Measurements from ENCODE around the gene SH3RF1. TPM values are rescaled to one million over a fixed set of nuclear protein-coding genes. Genes with fewer than 3 reads are reported as not detected.
"Not testable (repeated sequence)": the region's sequence is repeated elsewhere in the genome, so short reads cannot be mapped to it uniquely, and the experiment has no call there.

Gene SH3RF1
- total RNA-seq, 4 donors from 2014 or later, result 10.0 to 11.8 (median 10.9) TPM

- DNase-seq (ENCODE audit: extremely low spot score), result no peak
- Histone ChIP-seq H3K4me3 (no peak overlapping the region), H3K27ac (replicated peaks in 1 of 4) (no peak overlapping the region), H3K27me3 (no peaks in the 10 kb centered on the region), H3K36me3 (no peaks in the 10 kb centered on the region), H3K9me3 (no peaks in the 10 kb centered on the region), H3K4me1 (peaks cover 0 to 22% (median 16%) of the 10 kb centered on the region in 4 donors)
- intact Hi-C loops (cut with DNase I), result no loop called here
- TF ChIP-seq, protein P1, sequence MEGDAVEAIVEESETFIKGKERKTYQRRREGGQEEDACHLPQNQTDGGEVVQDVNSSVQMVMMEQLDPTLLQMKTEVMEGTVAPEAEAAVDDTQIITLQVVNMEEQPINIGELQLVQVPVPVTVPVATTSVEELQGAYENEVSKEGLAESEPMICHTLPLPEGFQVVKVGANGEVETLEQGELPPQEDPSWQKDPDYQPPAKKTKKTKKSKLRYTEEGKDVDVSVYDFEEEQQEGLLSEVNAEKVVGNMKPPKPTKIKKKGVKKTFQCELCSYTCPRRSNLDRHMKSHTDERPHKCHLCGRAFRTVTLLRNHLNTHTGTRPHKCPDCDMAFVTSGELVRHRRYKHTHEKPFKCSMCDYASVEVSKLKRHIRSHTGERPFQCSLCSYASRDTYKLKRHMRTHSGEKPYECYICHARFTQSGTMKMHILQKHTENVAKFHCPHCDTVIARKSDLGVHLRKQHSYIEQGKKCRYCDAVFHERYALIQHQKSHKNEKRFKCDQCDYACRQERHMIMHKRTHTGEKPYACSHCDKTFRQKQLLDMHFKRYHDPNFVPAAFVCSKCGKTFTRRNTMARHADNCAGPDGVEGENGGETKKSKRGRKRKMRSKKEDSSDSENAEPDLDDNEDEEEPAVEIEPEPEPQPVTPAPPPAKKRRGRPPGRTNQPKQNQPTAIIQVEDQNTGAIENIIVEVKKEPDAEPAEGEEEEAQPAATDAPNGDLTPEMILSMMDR (IDR thresholded peaks at IDR 0.05), result no peak
- no peak for TF ChIP-seq POLR2AphosphoS5 (IDR thresholded peaks at IDR 0.05)
- no peak for TF ChIP-seq EP300 (IDR thresholded peaks at IDR 0.05)
- TF ChIP-seq POLR2A (IDR thresholded peaks at IDR 0.05; ENCODE audit: low read depth), result no peak
- 70% methylated on average over 3 of the region's 3 CpGs for WGBS
These were observed 86.1 kb downstream of the SH3RF1 start for GRCh38 chr4:169184686-169185085.

DNA sequence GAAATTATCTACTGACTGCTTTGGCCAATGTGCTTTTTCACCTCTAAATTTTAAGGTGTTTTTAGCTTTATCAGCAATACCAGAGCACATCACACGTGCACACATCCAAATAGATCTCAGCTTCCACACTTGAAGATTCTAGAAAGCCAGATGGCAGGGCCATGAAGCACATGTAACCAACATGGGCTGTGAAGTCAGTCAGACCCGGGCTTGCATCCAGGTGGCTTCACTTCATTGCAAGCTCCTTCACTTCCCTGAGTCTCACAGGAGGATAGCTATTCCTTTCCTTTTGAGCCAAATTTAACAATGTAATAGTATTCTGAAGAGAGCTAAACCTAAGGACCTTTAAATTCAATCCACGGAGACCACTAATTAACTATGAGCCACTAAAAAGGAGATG, 86.5 kb downstream of the SH3RF1 start:
- H3K27me3 ChIP-seq, result no peaks in the 10 kb centered on the region
- no peak overlapping the region for H3K27ac ChIP-seq (replicated peaks in 1 of 4)
- H3K36me3 ChIP-seq, result no peaks in the 10 kb centered on the region
- H3K4me3 ChIP-seq, result no peak overlapping the region
- 95% methylated on average over 3 of the region's 3 CpGs for WGBS
- no peak for DNase-seq (ENCODE audit: extremely low spot score)
- TF ChIP-seq, protein P1 (IDR thresholded peaks at IDR 0.05), result no peak
- TF ChIP-seq POLR2A (IDR thresholded peaks at IDR 0.05; ENCODE audit: low read depth), result no peak
- intact Hi-C loops (cut with DNase I), result no loop called here
- peaks cover 0 to 27% (median 20%) of the 10 kb centered on the region in 4 donors for H3K4me1 ChIP-seq
- no peaks in the 10 kb centered on the region for H3K9me3 ChIP-seq

DNA sequence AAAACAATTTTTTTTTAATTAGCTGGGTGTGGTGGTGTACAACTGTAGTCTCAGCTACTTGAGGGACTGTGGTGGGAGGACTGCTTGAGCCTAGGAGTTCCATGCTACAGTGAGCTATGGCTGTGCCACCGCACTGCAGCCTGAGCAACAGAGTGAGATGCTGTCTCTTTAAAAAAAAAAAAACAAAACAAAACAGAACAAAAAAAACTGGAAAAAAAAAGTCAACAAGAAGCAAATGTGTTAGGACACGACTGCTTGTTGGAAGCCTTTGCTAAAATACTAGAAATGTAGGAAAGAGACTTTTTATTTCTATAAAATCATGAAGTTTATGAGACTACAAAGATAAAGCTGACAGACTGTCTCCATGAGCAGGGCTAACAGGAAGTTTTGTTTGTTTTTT, 87.2 kb downstream of the SH3RF1 start:
- Histone ChIP-seq H3K27ac (replicated peaks in 1 of 4) (no peak overlapping the region), H3K27me3 (no peaks in the 10 kb centered on the region), H3K4me1 (peaks cover 0 to 29% (median 21%) of the 10 kb centered on the region in 4 donors), H3K36me3 (no peaks in the 10 kb centered on the region), H3K4me3 (no peak overlapping the region), H3K9me3 (no peaks in the 10 kb centered on the region)
- intact Hi-C loops (cut with DNase I), result no loop called here
- TF ChIP-seq POLR2AphosphoS5 (IDR thresholded peaks at IDR 0.05) (no peak), EP300 (IDR thresholded peaks at IDR 0.05) (no peak)
- 76% methylated on average over 2 of the region's 2 CpGs for WGBS
- DNase-seq (ENCODE audit: extremely low spot score), result no peak

- Histone ChIP-seq H3K27ac (replicated peaks in 1 of 4) (peak overlapping the region in 1 of 4 donors; percentile 14), H3K9me3 (no peaks in the 10 kb centered on the region), H3K4me3 (peak overlapping the region in 2 of 4 donors; percentile 3 to 7), H3K4me1 (peaks cover 0 to 29% (median 21%) of the 10 kb centered on the region in 4 donors), H3K27me3 (no peaks in the 10 kb centered on the region), H3K36me3 (no peaks in the 10 kb centered on the region)
- no peak for TF ChIP-seq EP300 (IDR thresholded peaks at IDR 0.05)
- TF ChIP-seq, protein P1 (IDR thresholded peaks at IDR 0.05), result no peak
- no peak for TF ChIP-seq POLR2AphosphoS5 (IDR thresholded peaks at IDR 0.05)
- no peak for TF ChIP-seq POLR2A (IDR thresholded peaks at IDR 0.05; ENCODE audit: low read depth)
- intact Hi-C loops (cut with DNase I), result no loop called here
- WGBS, result 37% methylated on average over 13 of the region's 13 CpGs
- no peak for DNase-seq (ENCODE audit: extremely low spot score)
These were observed 90.9 kb downstream of the SH3RF1 start for GRCh38 chr4:169179609-169180521.

DNA sequence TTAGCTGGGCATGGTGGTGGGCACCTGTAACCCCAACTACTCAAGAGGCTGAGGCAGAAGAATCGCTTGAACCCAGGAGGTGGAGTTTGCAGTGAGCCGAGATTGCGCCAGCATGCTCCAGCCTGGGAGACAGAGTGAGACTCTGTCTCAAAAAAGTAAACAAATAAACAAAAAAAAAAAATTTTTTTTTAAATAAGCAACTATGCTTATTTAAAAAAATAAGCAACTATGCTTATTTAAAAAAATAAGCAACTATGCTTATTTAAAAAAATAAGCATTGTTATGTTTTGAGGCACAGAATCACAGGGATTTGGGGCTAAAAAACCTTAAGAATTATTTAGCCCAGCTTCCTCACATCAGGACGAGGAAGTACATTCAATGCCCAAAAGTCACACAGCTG, 92.7 kb downstream of the SH3RF1 start:
- H3K27ac ChIP-seq (replicated peaks in 1 of 4); H3K4me3 ChIP-seq; H3K9me3 ChIP-seq; H3K36me3 ChIP-seq; intact Hi-C loops (cut with DNase I); H3K27me3 ChIP-seq; DNase-seq (ENCODE audit: extremely low spot score): not testable (repeated sequence)
- H3K4me1 ChIP-seq, result peaks cover 0 to 20% (median 16%) of the 10 kb centered on the region in 4 donors
- 97% methylated on average over 4 of the region's 4 CpGs for WGBS

Measured in esophagus muscularis mucosa (tissue), 4 donors.